CD14-positive monocyte (primary cell): ENCODE results near the gene MBD5. TPM values are rescaled to one million over a fixed set of nuclear protein-coding genes. Genes with fewer than 3 reads are reported as not detected.

Experiments
- DNase-seq, 3 donors: peaks; one replicate each; pipeline ENCODE4 v3.0.0-alpha.2; 2011 to 2022
- H2AFZ ChIP-seq: 2 replicates; pipeline ENCODE4 v1.6.0; 2012; ENCODE audit warnings: mild to moderate bottlenecking, low read depth, low read length, inconsistent platforms; ENCODE audit not compliant: insufficient read depth, poor library complexity, severe bottlenecking
- H3K27ac ChIP-seq, 2 donors: 1 replicate in 1 of 2; 2 replicates in 1 of 2; pipeline ENCODE4 v1.5.1; 2012 to 2013; ENCODE audit warnings: low read length in 2 of 2, control low read depth in 1 of 2, inconsistent platforms in 1 of 2, low read depth in 1 of 2, mild to moderate bottlenecking in 1 of 2
- H3K27me3 ChIP-seq, 2 donors: one replicate each; pipeline versions ENCODE4 v1.6.0 to v1.6.1; 2011 to 2013; ENCODE audit warnings: low read length in 2 of 2; ENCODE audit not compliant: control insufficient read depth in 2 of 2, insufficient read depth in 2 of 2
- H3K36me3 ChIP-seq, 2 donors: replicated peaks in 1 of 2; 1 replicate in 1 of 2; 2 replicates in 1 of 2; pipeline versions ENCODE4 v1.5.1 to v1.6.1; 2012 to 2013; ENCODE audit warnings: low read length in 2 of 2, control low read depth in 1 of 2, inconsistent platforms in 1 of 2, mild to moderate bottlenecking in 1 of 2; ENCODE audit not compliant: insufficient read depth in 2 of 2, control insufficient read depth in 1 of 2
- H3K4me1 ChIP-seq, 2 donors: 1 replicate in 1 of 2; 2 replicates in 1 of 2; pipeline versions ENCODE4 v1.5.1 to v1.6.1; 2012 to 2013; ENCODE audit warnings: low read length in 2 of 2, control low read depth in 1 of 2, inconsistent platforms in 1 of 2, mild to moderate bottlenecking in 1 of 2, moderate library complexity in 1 of 2; ENCODE audit not compliant: insufficient read depth in 2 of 2, control insufficient read depth in 1 of 2
- H3K4me2 ChIP-seq: replicated peaks from 2 replicates; pipeline ENCODE3; 2012; ENCODE audit warnings: low read length, moderate library complexity, mild to moderate bottlenecking; ENCODE audit not compliant: poor library complexity, severe bottlenecking; ENCODE audit errors: extremely low read depth
- H3K4me3 ChIP-seq, 3 experiments: fragments of 200-600 bp in 1 of 3; sonication (generic) in 1 of 3; replicated peaks in 1 of 3; 1 replicate in 2 of 3; 2 replicates in 1 of 3; pipeline ENCODE4 v1.5.1; 2011 to 2013; ENCODE audit warnings: low read length in 3 of 3, mild to moderate bottlenecking in 3 of 3, control low read depth in 2 of 3, low read depth in 2 of 3, inconsistent platforms in 1 of 3, moderate library complexity in 1 of 3
- H3K79me2 ChIP-seq: 2 replicates; pipeline ENCODE4 v1.6.0; 2012; ENCODE audit warnings: mild to moderate bottlenecking, control low read depth, inconsistent platforms, low read length, moderate library complexity; ENCODE audit not compliant: insufficient read depth
- H3K9ac ChIP-seq: 2 replicates; pipeline ENCODE4 v1.6.0; 2017; ENCODE audit warnings: low read length, mild to moderate bottlenecking; ENCODE audit not compliant: insufficient read depth, poor library complexity, severe bottlenecking
- H3K9me3 ChIP-seq, 2 donors: replicated peaks in 1 of 2; 1 replicate in 1 of 2; 2 replicates in 1 of 2; pipeline versions ENCODE4 v1.5.1 to v1.6.1; 2012 to 2013; ENCODE audit warnings: low read length in 2 of 2, control low read depth in 1 of 2; ENCODE audit not compliant: control insufficient read depth in 1 of 2, insufficient read depth in 1 of 2
- H4K20me1 ChIP-seq: 2 replicates; pipeline ENCODE4 v1.6.0; 2012; ENCODE audit warnings: mild to moderate bottlenecking, low read length, control low read depth, moderate library complexity; ENCODE audit not compliant: insufficient read depth
- H3K27ac Mint-ChIP-seq, 7 donors: one replicate each; pipeline ENCODE4 v1.8.0; 2020; ENCODE audit warnings: mild to moderate bottlenecking in 7 of 7, mixed read lengths in 7 of 7, moderate library complexity in 6 of 7, inconsistent platforms in 2 of 7
- H3K27me3 Mint-ChIP-seq, 3 donors: one replicate each; pipeline ENCODE4 v1.8.0; 2021 to 2022; ENCODE audit warnings: low read depth in 3 of 3, mild to moderate bottlenecking in 3 of 3, mixed read lengths in 3 of 3, moderate library complexity in 3 of 3, inconsistent platforms in 1 of 3
- H3K36me3 Mint-ChIP-seq, 2 donors: one replicate each; pipeline ENCODE4 v1.8.0; 2020; ENCODE audit warnings: mixed read lengths in 2 of 2, inconsistent platforms in 1 of 2, mild to moderate bottlenecking in 1 of 2
- H3K4me1 Mint-ChIP-seq: one replicate; pipeline ENCODE4 v1.8.0; 2020; ENCODE audit warnings: mild to moderate bottlenecking, mixed read lengths
- H3K4me3 Mint-ChIP-seq, 2 donors: one replicate each; pipeline ENCODE4 v1.8.0; 2020; ENCODE audit warnings: mild to moderate bottlenecking in 2 of 2, mixed read lengths in 2 of 2, moderate library complexity in 1 of 2
- H3K9me3 Mint-ChIP-seq, 7 donors: one replicate each; pipeline ENCODE4 v1.8.0; 2020 to 2022; ENCODE audit warnings: mixed read lengths in 7 of 7, mild to moderate bottlenecking in 6 of 7, moderate library complexity in 6 of 7, inconsistent platforms in 2 of 7
- WGBS: methylation state at CpG from one replicate; pipeline ENCODE4 v1.1.5; 2013; ENCODE audit warnings: missing lambda C conversion rate; ENCODE audit not compliant: insufficient coverage; 5-methylcytosine and 5-hydroxymethylcytosine counted together
- intact Hi-C, 2 donors: fragments of 100-400 bp; cut with micrococcal nuclease; formaldehyde crosslinking; loops; one replicate each; pipeline versions ENCODE4 v1.15.0 to v1.15.1; 2023
- polyA plus RNA-seq, 3 donors: library from polyadenylated mRNA; depleted of rRNA in 1 of 3; unstranded in 2 of 3; stranded (reverse) in 1 of 3; fragments of 300-500 nt in 2 of 3; fragments of >200 nt in 1 of 3; fragmentation: Illumina TruSeq in 2 of 3; gene quantifications; 1 replicate in 2 of 3; 2 replicates in 1 of 3; pipeline ENCODE4 v1.2.3, GENCODE V29; 2012 to 2021
- TF ChIP-seq, protein P1 (sequence below): fragments of 200-600 bp; IDR thresholded peaks from one replicate; pipeline ENCODE4 v1.8.0; 2022; ENCODE audit warnings: antibody characterized with exemption, mild to moderate bottlenecking

Gene MBD5
- polyA plus RNA-seq, 3 donors, result 2.3 to 5.7 (median 3.5) TPM

- Mint-ChIP-seq H3K36me3 (no peaks in the 10 kb centered on the region), H3K9me3 (no peaks in the 10 kb centered on the region), H3K4me3 (no peak overlapping the region), H3K4me1 (peaks cover 4% of the 10 kb centered on the region), H3K27ac (no peak overlapping the region), H3K27me3 (peaks cover 1 to 5% (median 4%) of the 10 kb centered on the region in 3 donors)
- H3K4me2 ChIP-seq, result no peak overlapping the region
- H3K4me3 ChIP-seq, result no peak overlapping the region
- no peaks in the 10 kb centered on the region for H4K20me1 ChIP-seq
- H3K9me3 ChIP-seq, result no peaks in the 10 kb centered on the region
- no peak overlapping the region for H2AFZ ChIP-seq
- no peaks in the 10 kb centered on the region for H3K36me3 ChIP-seq
- no peaks in the 10 kb centered on the region for H3K27me3 ChIP-seq
- H3K79me2 ChIP-seq, result no peaks in the 10 kb centered on the region
- no peak overlapping the region for H3K27ac ChIP-seq
- intact Hi-C loops, result no loop called here
- H3K4me1 ChIP-seq, result no peaks in the 10 kb centered on the region
- no peak overlapping the region for H3K9ac ChIP-seq
- TF ChIP-seq, protein P1, sequence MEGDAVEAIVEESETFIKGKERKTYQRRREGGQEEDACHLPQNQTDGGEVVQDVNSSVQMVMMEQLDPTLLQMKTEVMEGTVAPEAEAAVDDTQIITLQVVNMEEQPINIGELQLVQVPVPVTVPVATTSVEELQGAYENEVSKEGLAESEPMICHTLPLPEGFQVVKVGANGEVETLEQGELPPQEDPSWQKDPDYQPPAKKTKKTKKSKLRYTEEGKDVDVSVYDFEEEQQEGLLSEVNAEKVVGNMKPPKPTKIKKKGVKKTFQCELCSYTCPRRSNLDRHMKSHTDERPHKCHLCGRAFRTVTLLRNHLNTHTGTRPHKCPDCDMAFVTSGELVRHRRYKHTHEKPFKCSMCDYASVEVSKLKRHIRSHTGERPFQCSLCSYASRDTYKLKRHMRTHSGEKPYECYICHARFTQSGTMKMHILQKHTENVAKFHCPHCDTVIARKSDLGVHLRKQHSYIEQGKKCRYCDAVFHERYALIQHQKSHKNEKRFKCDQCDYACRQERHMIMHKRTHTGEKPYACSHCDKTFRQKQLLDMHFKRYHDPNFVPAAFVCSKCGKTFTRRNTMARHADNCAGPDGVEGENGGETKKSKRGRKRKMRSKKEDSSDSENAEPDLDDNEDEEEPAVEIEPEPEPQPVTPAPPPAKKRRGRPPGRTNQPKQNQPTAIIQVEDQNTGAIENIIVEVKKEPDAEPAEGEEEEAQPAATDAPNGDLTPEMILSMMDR, result no peak
- DNase-seq, result no peak
- WGBS, result 100% methylated on average over 1 of the region's 2 CpGs
Measured at GRCh38 chr2:148525130-148525529, 504.2 kb downstream of the MBD5 start.

DNA sequence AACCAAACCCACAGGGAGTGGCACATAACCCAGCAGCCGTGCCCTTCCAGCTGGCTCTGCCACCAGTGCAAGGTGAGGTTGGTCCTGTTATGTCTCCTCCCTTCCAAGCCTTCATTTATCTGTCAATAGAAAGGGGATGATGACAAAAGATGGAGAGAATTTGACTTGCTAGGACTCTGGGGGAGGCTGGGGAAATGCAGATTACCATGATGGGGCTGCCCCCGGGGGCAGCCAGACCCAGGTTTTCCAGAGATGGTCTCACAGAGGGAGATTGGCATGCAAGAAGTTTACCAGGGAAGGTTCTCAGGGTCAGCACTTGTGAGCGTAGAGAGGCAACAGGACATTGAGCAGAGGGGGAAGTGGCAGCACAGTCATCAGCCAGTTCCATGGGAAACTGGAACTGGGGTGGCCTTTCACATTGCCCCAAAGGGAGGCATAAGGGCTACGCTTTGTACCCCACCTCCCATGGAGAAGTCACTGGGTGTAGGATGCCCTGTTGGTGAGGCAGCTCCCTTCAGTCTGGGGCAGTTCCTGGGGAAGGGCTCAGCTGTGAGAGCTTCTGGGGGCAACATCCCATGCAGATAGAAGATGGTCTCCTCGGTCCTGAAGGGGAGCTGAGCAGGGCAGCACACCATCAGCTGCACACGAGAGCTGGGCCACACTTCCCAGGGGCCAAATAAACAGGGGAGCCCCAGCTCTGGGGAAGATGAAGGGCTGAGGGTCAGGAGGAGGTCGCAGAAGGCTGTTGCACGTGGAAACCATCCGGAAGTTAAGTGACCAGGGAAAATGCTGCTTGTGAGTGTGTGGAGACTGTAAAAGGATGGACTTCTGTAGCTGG is 505.8 kb downstream of the MBD5 start:
- no peak overlapping the region for H3K4me3 ChIP-seq
- Mint-ChIP-seq H3K27ac (peak overlapping the region in 2 of 7 donors; percentile 2 to 10), H3K27me3 (peaks cover 1 to 7% (median 4%) of the 10 kb centered on the region in 3 donors), H3K4me1 (peaks cover 4% of the 10 kb centered on the region), H3K36me3 (no peaks in the 10 kb centered on the region), H3K9me3 (no peaks in the 10 kb centered on the region), H3K4me3 (no peak overlapping the region)
- TF ChIP-seq, protein P1, result no peak
- no peaks in the 10 kb centered on the region for H4K20me1 ChIP-seq
- no peaks in the 10 kb centered on the region for H3K36me3 ChIP-seq
- no peaks in the 10 kb centered on the region for H3K4me1 ChIP-seq
- H2AFZ ChIP-seq, result no peak overlapping the region
- H3K27ac ChIP-seq, result no peak overlapping the region
- no peaks in the 10 kb centered on the region for H3K27me3 ChIP-seq
- H3K79me2 ChIP-seq, result no peaks in the 10 kb centered on the region
- 82% methylated on average over 6 of the region's 9 CpGs for WGBS
- H3K9me3 ChIP-seq, result no peaks in the 10 kb centered on the region
- intact Hi-C loops, result no loop called here
- H3K9ac ChIP-seq, result no peak overlapping the region
- no peak overlapping the region for H3K4me2 ChIP-seq
- DNase-seq, result no peak
